H1 (cell line): ENCODE data around the gene STK36.

Experiments used
- ATF3 ChIP-seq: IDR thresholded peaks from 2 replicates; pipeline ENCODE4 v1.6.1; 2011; ENCODE audit warnings: low read depth, mild to moderate bottlenecking, low read length; ENCODE audit not compliant: insufficient read depth
- BCL11A ChIP-seq, 2 experiments: IDR thresholded peaks; one replicate each; pipeline ENCODE4 v1.6.1; 2011; ENCODE audit warnings: low read depth in 2 of 2, low read length in 2 of 2, mild to moderate bottlenecking in 2 of 2
- CTCF ChIP-seq, 3 experiments: IDR thresholded peaks; 1 replicate in 2 of 3; 2 replicates in 1 of 3; pipeline versions ENCODE4 v1.5.1 to v1.6.1; 2011; ENCODE audit warnings: low read length in 3 of 3, mild to moderate bottlenecking in 3 of 3, inconsistent platforms in 2 of 3, low read depth in 1 of 3, moderate library complexity in 1 of 3; ENCODE audit not compliant: insufficient read depth in 1 of 3; ENCODE audit errors: control extremely low read depth in 1 of 3
- EGR1 ChIP-seq: IDR thresholded peaks from 2 replicates; pipeline ENCODE4 v1.6.1; 2011; ENCODE audit warnings: low read depth, low read length, borderline replicate concordance
- EZH2 ChIP-seq: fragments of 200-600 bp; sonication (generic); IDR thresholded peaks from 2 replicates; pipeline ENCODE4 v1.7.1; 2012; ENCODE audit warnings: low read depth, mild to moderate bottlenecking, moderate library complexity, low read length, inconsistent platforms; ENCODE audit not compliant: severe bottlenecking
- GABPA ChIP-seq: IDR thresholded peaks from 2 replicates; pipeline ENCODE4 v1.6.1; 2011; ENCODE audit warnings: mild to moderate bottlenecking, low read length, moderate library complexity, borderline replicate concordance; ENCODE audit not compliant: insufficient read depth
- HDAC2 ChIP-seq, 2 experiments: fragments of 300-600 bp in 1 of 2; sonication (generic) in 1 of 2; IDR thresholded peaks; 2 replicates each; pipeline ENCODE4 v1.6.1; 2011 to 2012; ENCODE audit warnings: low read depth in 2 of 2, low read length in 2 of 2, mild to moderate bottlenecking in 2 of 2, moderate library complexity in 2 of 2, borderline replicate concordance in 1 of 2, inconsistent platforms in 1 of 2
- MAX ChIP-seq: IDR thresholded peaks from 2 replicates; pipeline ENCODE4 v1.6.1; 2012; ENCODE audit warnings: inconsistent platforms
- POLR2A ChIP-seq, 2 experiments: IDR thresholded peaks; 1 replicate in 1 of 2; 2 replicates in 1 of 2; pipeline ENCODE4 v1.6.1; 2011; ENCODE audit warnings: low read depth in 2 of 2, low read length in 2 of 2, mild to moderate bottlenecking in 2 of 2; ENCODE audit errors: control extremely low read depth in 1 of 2
- POLR2AphosphoS5 ChIP-seq: IDR thresholded peaks from 2 replicates; pipeline ENCODE4 v1.6.1; 2011; ENCODE audit warnings: low read depth, low read length
- RXRA ChIP-seq: IDR thresholded peaks from 2 replicates; pipeline ENCODE4 v1.6.1; 2011; ENCODE audit warnings: low read depth, mild to moderate bottlenecking, low read length, moderate library complexity; ENCODE audit not compliant: insufficient read depth
- YY1 ChIP-seq: IDR thresholded peaks from 2 replicates; pipeline ENCODE4 v1.6.1; 2011; ENCODE audit warnings: low read depth, mild to moderate bottlenecking, low read length

- TF ChIP-seq YY1 (no peak), POLR2A (IDR thresholded peaks at IDR 0.05; ENCODE audit: control extremely low read depth in 1 of 2, low read depth in 2 of 2, low read length in 2 of 2) (no peak), MAX (no peak), GABPA (no peak), EZH2 (no peak), CTCF (IDR thresholded peaks at IDR 0.05; ENCODE audit: control extremely low read depth in 1 of 3, insufficient read depth in 1 of 3, low read depth in 1 of 3, low read length in 3 of 3) (no peak), POLR2AphosphoS5 (no peak), RXRA (no peak), HDAC2 (IDR thresholded peaks at IDR 0.05; ENCODE audit: borderline replicate concordance in 1 of 2, low read depth in 2 of 2, low read length in 2 of 2) (no peak), ATF3 (no peak), EGR1 (no peak), BCL11A (IDR thresholded peaks at IDR 0.05; ENCODE audit: low read depth in 2 of 2, low read length in 2 of 2) (no peak)
Observed at GRCh38 chr2:218663901-218664300, 8.0 kb upstream of the STK36 start.
